H9 (cell line): ENCODE results near the gene CASK. TPM values are rescaled to one million over a fixed set of nuclear protein-coding genes. Genes with fewer than 3 reads are reported as not detected.

ENCODE experiments used
- DNase-seq: peaks from one replicate; pipeline ENCODE4 v3.0.0-alpha.2; 2017
- H2AFZ ChIP-seq: one replicate; pipeline ENCODE4 v1.6.1; 2013; ENCODE audit warnings: mild to moderate bottlenecking, low read length, control low read depth, moderate library complexity
- H2AK5ac ChIP-seq: 2 replicates; pipeline ENCODE4 v1.6.1; 2013; ENCODE audit warnings: low read length, control low read depth, mixed read lengths; ENCODE audit not compliant: insufficient read length
- H2BK120ac ChIP-seq: one replicate; pipeline ENCODE4 v1.6.1; 2013; ENCODE audit warnings: low read depth, mild to moderate bottlenecking, low read length, control low read depth, inconsistent platforms; ENCODE audit not compliant: poor library complexity, severe bottlenecking
- H2BK12ac ChIP-seq: 2 replicates; pipeline ENCODE4 v1.6.1; 2013; ENCODE audit warnings: low read length, control low read depth, mixed read lengths, low read depth; ENCODE audit not compliant: insufficient read length
- H2BK15ac ChIP-seq: 2 replicates; pipeline ENCODE4 v1.6.1; 2013; ENCODE audit warnings: low read depth, low read length, control low read depth
- H2BK20ac ChIP-seq: one replicate; pipeline ENCODE4 v1.6.1; 2013; ENCODE audit warnings: low read depth, mild to moderate bottlenecking, low read length, control low read depth, inconsistent platforms; ENCODE audit not compliant: poor library complexity, severe bottlenecking
- H2BK5ac ChIP-seq: 2 replicates; pipeline ENCODE4 v1.6.1; 2013; ENCODE audit warnings: low read length, control low read depth, mixed read lengths; ENCODE audit not compliant: insufficient read length
- H3K14ac ChIP-seq: 2 replicates; pipeline ENCODE4 v1.6.1; 2013; ENCODE audit warnings: low read length, control low read depth; ENCODE audit not compliant: insufficient read depth
- H3K18ac ChIP-seq: 2 replicates; pipeline ENCODE4 v1.6.1; 2013; ENCODE audit warnings: low read depth, mild to moderate bottlenecking, mixed read lengths, low read length, control low read depth; ENCODE audit not compliant: insufficient read length
- H3K23ac ChIP-seq: 2 replicates; pipeline ENCODE4 v1.6.1; 2013; ENCODE audit warnings: low read length, control low read depth, mixed read lengths, low read depth; ENCODE audit not compliant: insufficient read length
- H3K23me2 ChIP-seq: 2 replicates; pipeline ENCODE4 v1.6.1; 2013; ENCODE audit warnings: low read depth, mild to moderate bottlenecking, mixed read lengths, low read length, control low read depth; ENCODE audit not compliant: insufficient read length, poor library complexity, severe bottlenecking
- H3K27ac ChIP-seq: 2 replicates; pipeline ENCODE4 v1.5.1; 2013; ENCODE audit warnings: low read length, control low read depth, mixed read lengths, low read depth; ENCODE audit not compliant: insufficient read length
- H3K27me3 ChIP-seq: 2 replicates; pipeline ENCODE4 v1.6.1; 2013; ENCODE audit warnings: low read length, control low read depth, inconsistent platforms; ENCODE audit not compliant: insufficient read depth
- H3K4ac ChIP-seq: 2 replicates; pipeline ENCODE4 v1.6.1; 2013; ENCODE audit warnings: low read depth, mild to moderate bottlenecking, control low read depth, inconsistent platforms, low read length, moderate library complexity
- H3K4me1 ChIP-seq: 2 replicates; pipeline ENCODE4 v1.6.1; 2013; ENCODE audit warnings: low read length, control low read depth, inconsistent platforms; ENCODE audit not compliant: insufficient read depth
- H3K4me2 ChIP-seq: 2 replicates; pipeline ENCODE4 v1.6.1; 2013; ENCODE audit warnings: low read length, control low read depth, mixed read lengths; ENCODE audit not compliant: insufficient read length, insufficient read depth
- H3K56ac ChIP-seq: 2 replicates; pipeline ENCODE4 v1.6.1; 2013; ENCODE audit warnings: low read depth, mild to moderate bottlenecking, mixed read lengths, low read length, control low read depth; ENCODE audit not compliant: insufficient read length
- H3K79me1 ChIP-seq: 2 replicates; pipeline ENCODE4 v1.6.1; 2013; ENCODE audit warnings: low read depth, mild to moderate bottlenecking, moderate library complexity, low read length, control low read depth, inconsistent platforms; ENCODE audit not compliant: insufficient read depth, poor library complexity, severe bottlenecking
- H3K79me2 ChIP-seq: 2 replicates; pipeline ENCODE4 v1.6.1; 2013; ENCODE audit warnings: low read length, control low read depth, inconsistent platforms; ENCODE audit not compliant: insufficient read depth
- H3K9ac ChIP-seq: 2 replicates; pipeline ENCODE4 v1.6.1; 2013; ENCODE audit warnings: low read length, control low read depth, mixed read lengths; ENCODE audit not compliant: insufficient read length; ENCODE audit errors: extremely low read depth
- H3K9me3 ChIP-seq: one replicate; pipeline ENCODE4 v1.6.1; 2013; ENCODE audit warnings: low read depth, low read length, inconsistent platforms; ENCODE audit not compliant: control insufficient read depth
- H3T11ph ChIP-seq: one replicate; pipeline ENCODE4 v1.6.1; 2013; ENCODE audit warnings: mild to moderate bottlenecking, low read length, control low read depth, inconsistent platforms
- H4K20me1 ChIP-seq: one replicate; pipeline ENCODE4 v1.6.1; 2013; ENCODE audit not compliant: control insufficient read depth, insufficient read length, insufficient read depth
- H4K5ac ChIP-seq: 2 replicates; pipeline ENCODE4 v1.6.1; 2013; ENCODE audit warnings: low read depth, mild to moderate bottlenecking, mixed read lengths, low read length, control low read depth; ENCODE audit not compliant: insufficient read length
- H4K8ac ChIP-seq: replicated peaks from 2 replicates; pipeline ENCODE4 v1.6.1; 2013; ENCODE audit warnings: low read length, control low read depth, mixed read lengths, low read depth; ENCODE audit not compliant: insufficient read length
- H4K91ac ChIP-seq: 2 replicates; pipeline ENCODE4 v1.6.1; 2013; ENCODE audit warnings: low read depth, mild to moderate bottlenecking, moderate library complexity, mixed read lengths, low read length, control low read depth; ENCODE audit not compliant: insufficient read length
- H3K27ac Mint-ChIP-seq, 3 experiments: 2 replicates in 2 of 3; 3 replicates in 1 of 3; pipeline ENCODE4 v1.8.0; 2020 to 2021; ENCODE audit warnings: mixed read lengths in 3 of 3, mild to moderate bottlenecking in 1 of 3, moderate library complexity in 1 of 3
- H3K27me3 Mint-ChIP-seq: 2 replicates; pipeline ENCODE4 v1.8.0; 2021; ENCODE audit warnings: low read depth, mild to moderate bottlenecking, moderate library complexity, mixed read lengths
- H3K36me3 Mint-ChIP-seq, 3 experiments: 2 replicates in 2 of 3; 3 replicates in 1 of 3; pipeline ENCODE4 v1.8.0; 2020 to 2021; ENCODE audit warnings: low read depth in 3 of 3, mixed read lengths in 3 of 3; ENCODE audit not compliant: insufficient read depth in 1 of 3
- H3K4me1 Mint-ChIP-seq, 2 experiments: 2 replicates each; pipeline ENCODE4 v1.8.0; 2020; ENCODE audit warnings: mixed read lengths in 2 of 2
- H3K4me3 Mint-ChIP-seq, 2 experiments: 2 replicates in 1 of 2; 3 replicates in 1 of 2; pipeline ENCODE4 v1.8.0; 2020 to 2021; ENCODE audit warnings: mild to moderate bottlenecking in 2 of 2, mixed read lengths in 2 of 2, moderate library complexity in 1 of 2
- H3K9me3 Mint-ChIP-seq, 2 experiments: 2 replicates in 1 of 2; 3 replicates in 1 of 2; pipeline ENCODE4 v1.8.0; 2020; ENCODE audit warnings: mild to moderate bottlenecking in 2 of 2, mixed read lengths in 2 of 2, moderate library complexity in 1 of 2
- CTCF ChIP-seq: fragments of 200-600 bp; sonication (generic); conservative IDR thresholded peaks from 3 replicates; pipeline ENCODE4 v1.8.0; 2021; ENCODE audit warnings: antibody characterized with exemption, mild to moderate bottlenecking
- WGBS: extraction: QIAGEN DNeasy Blood & Tissue Kit; methylation state at CpG from one replicate; pipeline ENCODE4 v1.1.7; 2013; ENCODE audit warnings: missing lambda C conversion rate, low lambda C conversion rate, mixed read lengths; ENCODE audit not compliant: insufficient read length; ENCODE audit errors: extremely low coverage; 5-methylcytosine and 5-hydroxymethylcytosine counted together
- total RNA-seq: library from RNA; stranded (reverse); gene quantifications from 2 replicates; pipeline ENCODE4 v1.2.1, GENCODE V29; 2021

Gene CASK
- total RNA-seq, 1 experiment from 2014 or later, result 44.1 TPM

DNA sequence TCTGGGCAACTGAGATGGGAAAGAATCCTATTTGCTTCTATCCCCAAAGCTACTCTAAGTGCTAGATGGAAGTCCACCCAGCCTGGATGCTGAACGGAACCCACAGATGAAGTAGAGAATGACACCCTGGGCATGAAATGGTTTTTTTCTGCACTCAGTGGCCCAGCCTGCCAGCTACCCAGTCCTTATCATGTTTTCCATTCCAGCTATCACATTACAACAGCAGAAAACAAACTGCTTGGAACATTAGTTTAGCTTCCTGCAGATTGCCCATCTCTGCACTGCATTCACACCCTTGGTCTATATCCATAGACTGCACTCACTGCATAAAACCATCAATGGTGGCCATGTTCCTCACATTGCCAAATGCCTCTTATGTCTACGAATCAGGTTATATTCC, 397.1 kb downstream of the CASK start:
- Histone ChIP-seq H3K9me3 (no peaks in the 10 kb centered on the region), H3K27me3 (no peaks in the 10 kb centered on the region), H3K79me2 (no peaks in the 10 kb centered on the region), H2BK20ac (no peak overlapping the region), H3T11ph (no peak overlapping the region), H2BK12ac (no peak overlapping the region), H3K79me1 (no peaks in the 10 kb centered on the region), H3K4me2 (no peak overlapping the region), H2AK5ac (no peak overlapping the region), H4K5ac (no peak overlapping the region), H3K23ac (no peak overlapping the region), H4K8ac (no peak overlapping the region), H3K9ac (no peak overlapping the region), H4K20me1 (no peaks in the 10 kb centered on the region), H2BK120ac (no peak overlapping the region), H3K14ac (no peak overlapping the region), H3K18ac (no peak overlapping the region), H2AFZ (no peak overlapping the region), H3K4me1 (no peaks in the 10 kb centered on the region), H3K4ac (no peak overlapping the region), H3K23me2 (no peaks in the 10 kb centered on the region), H4K91ac (no peak overlapping the region), H2BK5ac (no peak overlapping the region), H3K56ac (no peak overlapping the region), H2BK15ac (no peak overlapping the region), H3K27ac (no peak overlapping the region)
- Mint-ChIP-seq H3K4me3 (no peak overlapping the region), H3K9me3 (peaks cover 50 to 60% of the 10 kb centered on the region in 2 experiments), H3K4me1 (peaks cover 20 to 21% of the 10 kb centered on the region in 2 experiments), H3K36me3 (peaks cover 18 to 35% (median 24%) of the 10 kb centered on the region in 3 experiments), H3K27me3 (no peaks in the 10 kb centered on the region), H3K27ac (no peak overlapping the region; a peak in 1 of 7 replicates)
- no peak for DNase-seq
- no peak for TF ChIP-seq CTCF
- no CpG with 5 or more reads among the region's 2 CpGs for WGBS
